Measurements from ENCODE around the gene AGPAT3. TPM values are rescaled to one million over a fixed set of nuclear protein-coding genes. Genes with fewer than 3 reads are reported as not detected.

The AGPAT3 gene
- total and polyA plus RNA-seq, 10 of the 15 experiments (the other 5 are each of a cell fraction or from before 2014, with no cell fraction given): 1.2 to 110 (median 30.8) TPM

DNA sequence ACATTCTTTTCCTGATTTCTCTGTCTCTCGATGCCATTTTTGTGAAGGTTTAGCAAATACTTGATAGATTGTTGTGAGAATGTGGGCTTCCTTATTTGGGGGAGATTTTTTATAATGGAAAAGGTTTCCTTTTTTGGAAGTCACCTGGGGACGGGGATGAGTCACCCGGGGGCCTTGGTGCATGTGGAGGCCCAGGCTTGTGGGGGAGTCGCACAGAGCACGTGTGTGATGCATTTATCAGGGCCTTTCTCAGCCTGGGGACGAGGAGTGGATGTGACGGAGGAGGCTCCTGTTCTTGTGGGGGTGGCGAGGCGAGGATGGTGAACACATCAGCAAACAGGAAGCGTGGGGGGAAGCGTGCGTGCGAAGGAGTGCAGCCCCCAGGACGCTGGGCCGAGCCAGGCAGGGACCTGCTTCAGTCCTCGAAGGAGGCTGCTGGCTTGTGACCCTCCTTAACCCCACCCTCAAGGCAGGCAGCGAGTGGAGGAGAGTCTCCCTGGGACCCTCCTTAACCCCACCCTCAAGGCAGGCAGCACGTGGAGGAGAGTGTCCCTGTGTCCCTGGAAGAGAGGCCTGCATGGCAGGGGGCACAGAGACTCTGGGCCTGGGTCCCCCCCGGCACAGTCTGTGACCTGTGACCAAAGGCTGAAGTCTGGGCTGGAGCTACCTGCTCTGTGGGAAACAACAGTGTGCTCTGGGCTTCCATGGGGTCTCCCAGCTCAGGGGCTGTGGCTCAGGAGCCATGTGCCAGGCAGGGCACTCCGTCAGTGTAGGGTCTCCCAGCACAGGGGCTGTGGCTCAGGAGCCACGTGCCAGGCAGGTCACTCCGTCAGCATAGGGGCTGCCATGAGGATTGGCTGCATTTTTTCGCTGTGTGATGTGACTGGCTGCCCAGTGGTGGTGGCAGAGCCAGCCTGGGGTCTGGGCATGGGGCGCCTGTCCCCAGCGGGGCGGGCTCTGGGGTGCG, 57.2 kb downstream of the AGPAT3 start (continued):
- TF ChIP-seq, protein P1, sequence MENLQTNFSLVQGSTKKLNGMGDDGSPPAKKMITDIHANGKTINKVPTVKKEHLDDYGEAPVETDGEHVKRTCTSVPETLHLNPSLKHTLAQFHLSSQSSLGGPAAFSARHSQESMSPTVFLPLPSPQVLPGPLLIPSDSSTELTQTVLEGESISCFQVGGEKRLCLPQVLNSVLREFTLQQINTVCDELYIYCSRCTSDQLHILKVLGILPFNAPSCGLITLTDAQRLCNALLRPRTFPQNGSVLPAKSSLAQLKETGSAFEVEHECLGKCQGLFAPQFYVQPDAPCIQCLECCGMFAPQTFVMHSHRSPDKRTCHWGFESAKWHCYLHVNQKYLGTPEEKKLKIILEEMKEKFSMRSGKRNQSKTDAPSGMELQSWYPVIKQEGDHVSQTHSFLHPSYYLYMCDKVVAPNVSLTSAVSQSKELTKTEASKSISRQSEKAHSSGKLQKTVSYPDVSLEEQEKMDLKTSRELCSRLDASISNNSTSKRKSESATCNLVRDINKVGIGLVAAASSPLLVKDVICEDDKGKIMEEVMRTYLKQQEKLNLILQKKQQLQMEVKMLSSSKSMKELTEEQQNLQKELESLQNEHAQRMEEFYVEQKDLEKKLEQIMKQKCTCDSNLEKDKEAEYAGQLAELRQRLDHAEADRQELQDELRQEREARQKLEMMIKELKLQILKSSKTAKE (IDR thresholded peaks at IDR 0.05; ENCODE audit: low read depth, poor library complexity, severe bottlenecking): peak; percentile 69
- TF ChIP-seq POU2F2 (IDR thresholded peaks at IDR 0.05; ENCODE audit: borderline replicate concordance, low read depth, low read length) (peak; percentile 64; the same call in 1 of the 3 replicates), ZBED1 (IDR thresholded peaks at IDR 0.05; ENCODE audit: borderline replicate concordance) (0 out of 2 replicates have a peak, but pooled peaks have one; percentile 38), IKZF2 (IDR thresholded peaks at IDR 0.05) (peak; percentile 48 to 73; a peak in 3 of 4 replicates), ETV6 (conservative IDR thresholded peaks at IDR 0.05 in 1 of 2, IDR thresholded peaks at IDR 0.05 in 1 of 2; ENCODE audit: borderline replicate concordance in 1 of 2, low read depth in 1 of 2) (no peak), CEBPB (IDR thresholded peaks at IDR 0.05; ENCODE audit: borderline replicate concordance in 1 of 2, low read depth in 2 of 2, low read length in 2 of 2) (no peak), DPF2 (IDR thresholded peaks at IDR 0.05) (peak; percentile 36), RAD51 (IDR thresholded peaks at IDR 0.05) (peak; percentile 59), NBN (IDR thresholded peaks at IDR 0.05) (peak; percentile 81), ZNF384 (IDR thresholded peaks at IDR 0.05; ENCODE audit: borderline replicate concordance, low read depth, low read length) (no peak), TBL1XR1 (IDR thresholded peaks at IDR 0.05; ENCODE audit: low read depth, low read length) (peak; percentile 68; the same call in 1 of the 2 replicates), SP1 (IDR thresholded peaks at IDR 0.05; ENCODE audit: low read depth, low read length) (peak; percentile 54), MYB (IDR thresholded peaks at IDR 0.05; ENCODE audit: borderline replicate concordance, low read depth, low read length) (no peak), PAX5 (IDR thresholded peaks at IDR 0.05; ENCODE audit: borderline replicate concordance, low read depth, low read length) (peak; percentile 89), SMARCA5 (IDR thresholded peaks at IDR 0.05) (peak; percentile 85), NFIC (IDR thresholded peaks at IDR 0.05; ENCODE audit: low read depth, low read length) (no peak), TCF12 (IDR thresholded peaks at IDR 0.05; ENCODE audit: low read depth, low read length) (peak; percentile 74), CBX5 (IDR thresholded peaks at IDR 0.05; ENCODE audit: low read depth) (no peak), HDGF (IDR thresholded peaks at IDR 0.05) (peak; percentile 95), ATF7 (IDR thresholded peaks at IDR 0.05; ENCODE audit: low read depth) (peak; percentile 87), KLF5 (IDR thresholded peaks at IDR 0.05; ENCODE audit: partially characterized antibody) (peak; percentile 59), KDM1A (IDR thresholded peaks at IDR 0.05; ENCODE audit: borderline replicate concordance) (no peak)
- TF ChIP-seq, protein P2, sequence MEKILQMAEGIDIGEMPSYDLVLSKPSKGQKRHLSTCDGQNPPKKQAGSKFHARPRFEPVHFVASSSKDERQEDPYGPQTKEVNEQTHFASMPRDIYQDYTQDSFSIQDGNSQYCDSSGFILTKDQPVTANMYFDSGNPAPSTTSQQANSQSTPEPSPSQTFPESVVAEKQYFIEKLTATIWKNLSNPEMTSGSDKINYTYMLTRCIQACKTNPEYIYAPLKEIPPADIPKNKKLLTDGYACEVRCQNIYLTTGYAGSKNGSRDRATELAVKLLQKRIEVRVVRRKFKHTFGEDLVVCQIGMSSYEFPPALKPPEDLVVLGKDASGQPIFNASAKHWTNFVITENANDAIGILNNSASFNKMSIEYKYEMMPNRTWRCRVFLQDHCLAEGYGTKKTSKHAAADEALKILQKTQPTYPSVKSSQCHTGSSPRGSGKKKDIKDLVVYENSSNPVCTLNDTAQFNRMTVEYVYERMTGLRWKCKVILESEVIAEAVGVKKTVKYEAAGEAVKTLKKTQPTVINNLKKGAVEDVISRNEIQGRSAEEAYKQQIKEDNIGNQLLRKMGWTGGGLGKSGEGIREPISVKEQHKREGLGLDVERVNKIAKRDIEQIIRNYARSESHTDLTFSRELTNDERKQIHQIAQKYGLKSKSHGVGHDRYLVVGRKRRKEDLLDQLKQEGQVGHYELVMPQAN (conservative IDR thresholded peaks at IDR 0.05): 0 out of 2 replicates have a peak, but pooled peaks have one; percentile 18
- TF ChIP-seq, protein P3, sequence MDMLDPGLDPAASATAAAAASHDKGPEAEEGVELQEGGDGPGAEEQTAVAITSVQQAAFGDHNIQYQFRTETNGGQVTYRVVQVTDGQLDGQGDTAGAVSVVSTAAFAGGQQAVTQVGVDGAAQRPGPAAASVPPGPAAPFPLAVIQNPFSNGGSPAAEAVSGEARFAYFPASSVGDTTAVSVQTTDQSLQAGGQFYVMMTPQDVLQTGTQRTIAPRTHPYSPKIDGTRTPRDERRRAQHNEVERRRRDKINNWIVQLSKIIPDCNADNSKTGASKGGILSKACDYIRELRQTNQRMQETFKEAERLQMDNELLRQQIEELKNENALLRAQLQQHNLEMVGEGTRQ (IDR thresholded peaks at IDR 0.05; ENCODE audit: borderline replicate concordance, low read depth, low read length): no peak
- TF ChIP-seq, protein P4, sequence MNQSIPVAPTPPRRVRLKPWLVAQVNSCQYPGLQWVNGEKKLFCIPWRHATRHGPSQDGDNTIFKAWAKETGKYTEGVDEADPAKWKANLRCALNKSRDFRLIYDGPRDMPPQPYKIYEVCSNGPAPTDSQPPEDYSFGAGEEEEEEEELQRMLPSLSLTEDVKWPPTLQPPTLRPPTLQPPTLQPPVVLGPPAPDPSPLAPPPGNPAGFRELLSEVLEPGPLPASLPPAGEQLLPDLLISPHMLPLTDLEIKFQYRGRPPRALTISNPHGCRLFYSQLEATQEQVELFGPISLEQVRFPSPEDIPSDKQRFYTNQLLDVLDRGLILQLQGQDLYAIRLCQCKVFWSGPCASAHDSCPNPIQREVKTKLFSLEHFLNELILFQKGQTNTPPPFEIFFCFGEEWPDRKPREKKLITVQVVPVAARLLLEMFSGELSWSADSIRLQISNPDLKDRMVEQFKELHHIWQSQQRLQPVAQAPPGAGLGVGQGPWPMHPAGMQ (IDR thresholded peaks at IDR 0.05; ENCODE audit: borderline replicate concordance): no peak
